GM19043 (cell line): ENCODE data around the gene NEMF.
"Not testable (repeated sequence)": the region's sequence is repeated elsewhere in the genome, so short reads cannot be mapped to it uniquely, and the experiment has no call there.

ENCODE experiments used
- ATAC-seq: cut with Tn5 transposase; IDR thresholded peaks from one replicate; pipeline ENCODE4 v1.9.1; 2021; ENCODE audit warnings: low read depth; ENCODE audit not compliant: unreplicated experiment

Gene NEMF

DNA sequence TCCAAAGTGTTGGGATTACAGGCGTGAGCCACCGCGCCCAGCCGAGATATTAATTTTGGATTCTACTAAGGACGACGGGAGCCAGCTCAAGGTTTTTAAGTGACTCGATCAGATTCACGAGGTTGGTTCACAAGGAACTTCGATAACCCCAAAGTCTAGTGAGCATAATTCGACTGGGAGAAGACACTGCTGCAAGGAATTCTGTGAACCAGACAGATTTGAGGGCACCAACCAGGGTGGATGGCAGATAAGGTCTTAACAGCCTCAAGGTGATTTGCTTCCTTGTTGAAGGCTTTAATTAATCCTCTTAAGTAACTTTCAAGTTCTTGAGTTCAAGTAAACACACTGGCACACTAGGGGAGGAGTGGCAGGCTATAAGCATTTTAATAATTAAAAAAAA lies 85.7 kb downstream of the NEMF start:
- no peak for ATAC-seq

GRCh38 chr14:49761839-49762551 lies 90.6 kb downstream of the NEMF start:
- ATAC-seq: no peak

DNA sequence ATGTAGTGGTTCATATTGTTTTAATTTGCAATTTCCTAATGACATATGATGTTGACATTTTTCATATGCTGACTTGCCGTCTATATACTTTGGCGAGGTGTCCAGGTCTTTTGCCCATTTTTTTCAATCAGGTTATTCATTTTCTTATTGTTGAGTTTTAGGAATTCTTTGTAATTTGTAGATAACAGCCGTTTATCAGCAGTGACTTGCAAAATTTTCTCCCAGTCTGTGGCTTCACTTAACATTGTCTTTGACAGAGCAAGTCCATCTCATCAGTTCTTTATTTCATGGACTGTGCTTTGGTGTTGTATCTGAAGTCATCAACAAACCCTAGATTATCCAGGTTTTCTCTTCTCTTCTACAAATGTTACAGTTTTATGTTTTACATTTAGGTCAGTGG lies 97.2 kb downstream of the NEMF start:
- ATAC-seq: no peak

DNA sequence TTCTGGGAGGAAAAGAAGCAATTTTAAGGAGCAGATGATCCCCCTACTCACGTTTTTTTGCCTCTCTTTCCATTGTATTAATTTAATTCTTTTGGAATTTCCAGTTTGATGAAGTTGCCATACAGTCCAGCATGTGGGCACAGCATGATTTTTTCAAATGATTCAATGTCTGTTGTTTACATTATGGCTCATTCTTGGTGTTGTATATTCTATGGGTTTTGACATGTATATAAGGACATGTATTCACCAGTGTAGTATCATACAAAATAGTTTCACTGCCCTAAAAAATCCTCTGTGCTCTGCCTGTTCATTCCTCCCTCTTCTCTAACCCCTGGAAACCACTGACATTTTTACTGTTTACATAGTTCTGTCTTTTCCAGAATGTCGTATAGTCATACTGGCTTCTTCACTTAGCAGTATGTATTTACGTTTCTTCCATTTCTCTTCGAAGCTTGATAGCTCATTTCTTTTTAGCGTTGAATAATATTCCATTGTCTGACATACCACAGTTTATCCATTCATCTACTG lies 98.0 kb downstream of the NEMF start:
- no peak for ATAC-seq

DNA sequence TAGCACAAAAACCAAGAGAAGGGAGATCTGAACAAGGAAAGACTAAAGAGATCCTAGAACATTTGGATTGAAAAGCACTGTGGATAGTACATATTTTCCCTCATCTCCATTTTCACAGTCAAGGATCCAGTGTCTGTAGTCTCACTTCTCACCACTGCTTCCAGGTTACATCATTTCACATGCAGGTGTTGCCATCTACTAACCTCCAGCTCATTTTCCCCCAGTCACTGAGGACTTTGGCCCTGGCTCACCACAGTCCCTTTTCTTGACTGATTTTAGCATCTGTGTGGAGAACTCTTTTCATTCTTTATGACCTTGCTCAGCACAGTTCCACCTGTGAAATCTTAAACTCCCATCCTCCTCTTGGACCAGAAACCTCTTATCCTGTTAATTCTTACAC lies 106.1 kb downstream of the NEMF start:
- not testable (repeated sequence) for ATAC-seq

DNA sequence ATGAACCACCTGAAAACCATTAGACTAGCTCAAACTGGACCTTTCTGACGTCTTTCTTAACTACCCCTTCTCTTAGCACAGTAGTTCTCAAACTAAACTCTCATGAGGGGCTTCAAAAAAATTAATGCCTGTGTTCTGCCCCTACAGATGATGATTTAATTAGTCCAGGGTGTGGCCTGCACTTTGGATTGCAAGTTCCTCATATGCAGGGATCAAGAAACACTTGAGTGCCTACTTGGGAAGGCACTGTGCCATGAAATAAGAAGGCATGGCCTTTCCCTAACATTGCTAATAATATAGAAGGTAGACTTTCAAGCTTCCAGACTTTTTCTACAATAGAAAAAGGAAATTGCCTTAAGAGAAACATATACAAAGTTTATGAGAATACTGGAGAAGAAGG lies 107.4 kb downstream of the NEMF start:
- no peak for ATAC-seq

GRCh38 chr14:49735669-49736068 lies 116.9 kb downstream of the NEMF start:
- ATAC-seq: not testable (repeated sequence)

- no peak for ATAC-seq
Observed at GRCh38 chr14:49733836-49734235, 118.8 kb downstream of the NEMF start.

DNA sequence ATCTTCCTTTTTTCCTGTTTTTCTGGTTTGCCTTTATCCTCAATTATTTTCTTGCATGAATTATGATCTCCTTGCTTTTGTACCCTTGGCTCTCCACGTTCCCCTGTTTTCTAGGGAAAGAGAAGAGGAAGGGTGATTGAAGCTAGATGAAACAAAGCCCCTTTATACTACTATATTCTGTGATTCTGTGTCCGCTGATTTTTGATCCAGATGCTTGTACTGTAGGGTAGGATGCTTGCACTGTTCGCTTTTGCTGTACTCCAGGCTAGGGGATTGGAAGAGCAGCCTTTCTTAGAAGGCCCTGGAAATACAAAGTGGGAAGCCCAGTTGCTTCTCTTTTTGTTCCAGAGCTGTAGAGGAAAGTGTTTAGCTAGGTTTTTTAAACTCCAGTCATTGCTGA lies 119.7 kb downstream of the NEMF start:
- ATAC-seq: no peak
